Measurements from ENCODE around the gene LCE1B. TPM values are rescaled to one million over a fixed set of nuclear protein-coding genes. Genes with fewer than 3 reads are reported as not detected.

The LCE1B gene
- total RNA-seq, 1 experiment from 2014 or later = not detected

- H3K14ac ChIP-seq (ENCODE audit: insufficient read depth, low read length) = no peak overlapping the region
- H3K4me1 ChIP-seq (ENCODE audit: insufficient read depth, low read length) = no peaks in the 10 kb centered on the region
- no peak overlapping the region for H2BK15ac ChIP-seq (ENCODE audit: low read depth, low read length)
- no peak for DNase-seq
- H3K4me2 ChIP-seq (ENCODE audit: insufficient read depth, insufficient read length, low read length) = no peak overlapping the region
- H3K23ac ChIP-seq (ENCODE audit: insufficient read length, low read depth, low read length) = no peak overlapping the region
- no peak overlapping the region for H3K4ac ChIP-seq (ENCODE audit: low read depth, low read length)
- no peaks in the 10 kb centered on the region for H3K23me2 ChIP-seq (ENCODE audit: insufficient read length, low read depth, low read length, poor library complexity, severe bottlenecking)
- Mint-ChIP-seq H3K27me3 (ENCODE audit: low read depth) (no peaks in the 10 kb centered on the region), H3K4me3 (no peak overlapping the region), H3K4me1 (no peaks in the 10 kb centered on the region), H3K9me3 (peaks cover 68 to 70% of the 10 kb centered on the region in 2 experiments), H3K36me3 (ENCODE audit: insufficient read depth in 1 of 3, low read depth in 3 of 3) (peaks cover 2 to 15% (median 12%) of the 10 kb centered on the region in 3 experiments; a peak in 5 of 7 replicates), H3K27ac (no peak overlapping the region)
- no peak overlapping the region for H3K18ac ChIP-seq (ENCODE audit: insufficient read length, low read depth, low read length)
- H3K27me3 ChIP-seq (ENCODE audit: insufficient read depth, low read length) = no peaks in the 10 kb centered on the region
- peaks cover 85% of the 10 kb centered on the region for H3K9me3 ChIP-seq (ENCODE audit: control insufficient read depth, low read depth, low read length)
- no peak overlapping the region for H2BK120ac ChIP-seq (ENCODE audit: low read depth, low read length, poor library complexity, severe bottlenecking)
- H4K20me1 ChIP-seq (ENCODE audit: control insufficient read depth, insufficient read depth, insufficient read length) = no peaks in the 10 kb centered on the region
- H3K9ac ChIP-seq (ENCODE audit: extremely low read depth, insufficient read length, low read length) = no peak overlapping the region
- H2BK12ac ChIP-seq (ENCODE audit: insufficient read length, low read depth, low read length) = no peak overlapping the region
- no peak overlapping the region for H4K91ac ChIP-seq (ENCODE audit: insufficient read length, low read depth, low read length)
- no peak overlapping the region for H3T11ph ChIP-seq (ENCODE audit: low read length)
- no peaks in the 10 kb centered on the region for H3K79me2 ChIP-seq (ENCODE audit: insufficient read depth, low read length)
- no peaks in the 10 kb centered on the region for H3K79me1 ChIP-seq (ENCODE audit: insufficient read depth, low read depth, low read length, poor library complexity, severe bottlenecking)
- H4K8ac ChIP-seq (replicated peaks; ENCODE audit: insufficient read length, low read depth, low read length) = no peak overlapping the region
- H3K27ac ChIP-seq (ENCODE audit: insufficient read length, low read depth, low read length) = no peak overlapping the region
- no CpG with 5 or more reads among the region's 4 CpGs for WGBS (ENCODE audit: extremely low coverage, insufficient read length, low lambda C conversion rate)
- H4K5ac ChIP-seq (ENCODE audit: insufficient read length, low read depth, low read length) = no peak overlapping the region
- H2AK5ac ChIP-seq (ENCODE audit: insufficient read length, low read length) = no peak overlapping the region
- TF ChIP-seq CTCF (conservative IDR thresholded peaks at IDR 0.05) = no peak
- H2AFZ ChIP-seq (ENCODE audit: low read length) = no peak overlapping the region
- no peak overlapping the region for H2BK20ac ChIP-seq (ENCODE audit: low read depth, low read length, poor library complexity, severe bottlenecking)
- H3K56ac ChIP-seq (ENCODE audit: insufficient read length, low read depth, low read length) = no peak overlapping the region
- H2BK5ac ChIP-seq (ENCODE audit: insufficient read length, low read length) = no peak overlapping the region
Measured at GRCh38 chr1:152861374-152861773, 49.6 kb downstream of the LCE1B start.

Other genes starting within 250 kb of the LCE1B start
- not detected in 2 replicates for gene LCE3E, start 245.2 kb upstream of the LCE1B start, total RNA-seq (2021)
- gene LCE3D, start 231.5 kb upstream of the LCE1B start, total RNA-seq (2021) = not detected in 2 replicates
- gene LCE3C, start 211.7 kb upstream of the LCE1B start, total RNA-seq (2021) = not detected in 2 replicates
- gene LCE3B, start 198.2 kb upstream of the LCE1B start, total RNA-seq (2021) = not detected in 2 replicates
- not detected in 2 replicates for gene LCE3A, start 188.9 kb upstream of the LCE1B start, total RNA-seq (2021)
- not detected in 2 replicates for gene LCE2D, start 148.6 kb upstream of the LCE1B start, total RNA-seq (2021)
- gene LCE2C, start 136.7 kb upstream of the LCE1B start, total RNA-seq (2021) = not detected in 2 replicates
- not detected in 2 replicates for gene LCE2B, start 125.8 kb upstream of the LCE1B start, total RNA-seq (2021)
- not detected in 2 replicates for gene LCE2A, start 113.6 kb upstream of the LCE1B start, total RNA-seq (2021)
- not detected in 2 replicates for gene LCE4A, start 103.8 kb upstream of the LCE1B start, total RNA-seq (2021)
- gene KPRP, start 53.9 kb upstream of the LCE1B start, total RNA-seq (2021) = not detected in 2 replicates
- gene LCE1F, start 36.8 kb upstream of the LCE1B start, total RNA-seq (2021) = not detected in 2 replicates
- gene LCE1E, start 25.7 kb upstream of the LCE1B start, total RNA-seq (2021) = not detected in 2 replicates
- not detected in 2 replicates for gene LCE1D, start 15.2 kb upstream of the LCE1B start, total RNA-seq (2021)
- gene LCE1C, start 5.3 kb upstream of the LCE1B start, total RNA-seq (2021) = not detected in 2 replicates
- gene LCE1A, start 15.5 kb downstream of the LCE1B start, total RNA-seq (2021) = not detected in 2 replicates
- gene LCE6A, start 30.9 kb downstream of the LCE1B start, total RNA-seq (2021) = not detected in 2 replicates
- gene LCE7A, start 48.0 kb downstream of the LCE1B start, total RNA-seq (2021) = not detected in 2 replicates
- not detected in 2 replicates for gene SMCP, start 66.4 kb downstream of the LCE1B start, total RNA-seq (2021)
- gene IVL, start 96.6 kb downstream of the LCE1B start, total RNA-seq (2021) = not detected in 2 replicates
- not detected in 2 replicates for gene SPRR5, start 135.2 kb downstream of the LCE1B start, total RNA-seq (2021)
- not detected in 2 replicates for gene SPRR4, start 158.7 kb downstream of the LCE1B start, total RNA-seq (2021)
- not detected in 2 replicates for gene SPRR1A, start 172.1 kb downstream of the LCE1B start, total RNA-seq (2021)
- gene SPRR3, start 189.8 kb downstream of the LCE1B start, total RNA-seq (2021) = not detected in 2 replicates
- gene SPRR1B, start 219.2 kb downstream of the LCE1B start, total RNA-seq (2021) = not detected in 2 replicates
- gene SPRR2D, start 229.1 kb downstream of the LCE1B start, total RNA-seq (2021) = not detected in 2 replicates
- not detected in 2 replicates for gene SPRR2A, start 245.5 kb downstream of the LCE1B start, total RNA-seq (2021)